ENCODE measurements around the gene BORCS5.

Gene BORCS5

GRCh38 chr12:12353807-12354206, 3.1 kb upstream of the BORCS5 start:
- no peak for DNase-seq (ENCODE audit: low spot score)

- DNase-seq (ENCODE audit: low spot score): no peak
These were observed 397 bp upstream of the BORCS5 start for GRCh38 chr12:12356467-12356895.

- DNase-seq (ENCODE audit: low spot score): peak; percentile 28
These were observed 1.0 kb downstream of the BORCS5 start for GRCh38 chr12:12357719-12358461.

- peak; percentile 17 for DNase-seq (ENCODE audit: low spot score)
These were observed 1.6 kb downstream of the BORCS5 start for GRCh38 chr12:12358528-12358927.

- no peak for DNase-seq (ENCODE audit: low spot score)
These were observed 8.0 kb downstream of the BORCS5 start for GRCh38 chr12:12364787-12365445.

- DNase-seq (ENCODE audit: low spot score): no peak
These were observed 8.5 kb downstream of the BORCS5 start for GRCh38 chr12:12365446-12365802.

- DNase-seq (ENCODE audit: low spot score): no peak
These were observed 9.1 kb downstream of the BORCS5 start for GRCh38 chr12:12365931-12366431.

GRCh38 chr12:12366701-12367481, 10.0 kb downstream of the BORCS5 start:
- DNase-seq (ENCODE audit: low spot score): no peak

- no peak for DNase-seq (ENCODE audit: low spot score)
These were observed 10.7 kb downstream of the BORCS5 start for GRCh38 chr12:12367482-12367998.

GRCh38 chr12:12372946-12373722, 16.3 kb downstream of the BORCS5 start:
- no peak for DNase-seq (ENCODE audit: low spot score)

- DNase-seq (ENCODE audit: low spot score): peak; percentile 60
These were observed 20.0 kb downstream of the BORCS5 start for GRCh38 chr12:12376646-12377448.

- DNase-seq (ENCODE audit: low spot score): no peak
These were observed 21.7 kb downstream of the BORCS5 start for GRCh38 chr12:12378616-12379015.

GRCh38 chr12:12379831-12380730, 23.2 kb downstream of the BORCS5 start:
- no peak for DNase-seq (ENCODE audit: low spot score)

GRCh38 chr12:12380949-12381593, 24.2 kb downstream of the BORCS5 start:
- DNase-seq (ENCODE audit: low spot score): no peak

GRCh38 chr12:12381982-12382381, 25.1 kb downstream of the BORCS5 start:
- no peak for DNase-seq (ENCODE audit: low spot score)

GRCh38 chr12:12384571-12385340, 27.9 kb downstream of the BORCS5 start:
- no peak for DNase-seq (ENCODE audit: low spot score)

- no peak for DNase-seq (ENCODE audit: low spot score)
These were observed 30.6 kb downstream of the BORCS5 start for GRCh38 chr12:12387501-12387900.

- no peak for DNase-seq (ENCODE audit: low spot score)
These were observed 35.5 kb downstream of the BORCS5 start for GRCh38 chr12:12392413-12392812.
